ENCODE data around the gene ZNF780A. TPM values are rescaled to one million over a fixed set of nuclear protein-coding genes. Genes with fewer than 3 reads are reported as not detected.
"Not testable (repeated sequence)": the region's sequence is repeated elsewhere in the genome, so short reads cannot be mapped to it uniquely, and the experiment has no call there.

Gene ZNF780A
- total RNA-seq, 1 donor = 3.8 TPM

GRCh38 chr19:40088299-40089047 is 2.3 kb downstream of the ZNF780A start:
- no peak for DNase-seq (ENCODE audit: low read depth in 2 of 3, low spot score in 2 of 3)

GRCh38 chr19:40084948-40085347 is 5.8 kb downstream of the ZNF780A start:
- DNase-seq (ENCODE audit: low read depth in 2 of 3, low spot score in 2 of 3) = no peak

DNA sequence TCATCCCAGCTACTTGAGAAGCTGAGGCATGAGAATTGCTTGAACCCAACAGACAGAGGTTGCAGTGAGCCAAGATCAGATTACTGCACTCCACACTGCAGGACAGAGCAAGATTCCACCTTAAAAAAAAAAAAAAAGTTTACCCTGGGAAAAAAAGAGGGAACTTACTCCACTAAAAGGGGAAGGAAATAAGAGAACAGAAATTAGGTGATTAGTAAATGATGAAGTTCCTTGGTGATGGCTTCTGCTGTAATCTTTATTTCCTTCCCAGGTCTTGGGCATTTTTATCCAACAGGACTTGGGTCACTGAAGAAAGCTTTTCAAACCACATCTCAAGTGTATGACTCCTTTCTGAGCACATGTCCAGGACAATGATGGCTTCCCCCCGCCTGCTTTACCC is 9.3 kb downstream of the ZNF780A start:
- no peak for DNase-seq (ENCODE audit: low read depth in 2 of 3, low spot score in 2 of 3)

DNA sequence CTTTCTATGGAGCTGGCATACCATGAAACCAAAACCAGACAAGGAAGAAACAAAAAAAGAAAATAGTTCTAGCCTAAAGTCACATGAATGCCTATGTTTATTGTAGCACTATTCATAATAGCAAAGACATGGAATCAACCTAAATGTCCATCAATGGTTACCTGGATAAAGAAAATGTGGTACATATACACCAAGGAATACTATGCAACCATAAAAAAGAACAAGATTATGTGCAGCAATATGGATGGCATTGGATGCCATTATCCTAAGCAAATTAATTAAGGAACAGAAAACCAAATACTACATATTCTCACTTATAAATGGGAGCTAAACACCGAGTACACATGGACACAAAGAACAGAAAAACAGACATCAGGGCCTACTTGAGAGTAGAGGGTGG is 10.5 kb downstream of the ZNF780A start:
- DNase-seq (ENCODE audit: low read depth in 2 of 3, low spot score in 2 of 3) = no peak

DNA sequence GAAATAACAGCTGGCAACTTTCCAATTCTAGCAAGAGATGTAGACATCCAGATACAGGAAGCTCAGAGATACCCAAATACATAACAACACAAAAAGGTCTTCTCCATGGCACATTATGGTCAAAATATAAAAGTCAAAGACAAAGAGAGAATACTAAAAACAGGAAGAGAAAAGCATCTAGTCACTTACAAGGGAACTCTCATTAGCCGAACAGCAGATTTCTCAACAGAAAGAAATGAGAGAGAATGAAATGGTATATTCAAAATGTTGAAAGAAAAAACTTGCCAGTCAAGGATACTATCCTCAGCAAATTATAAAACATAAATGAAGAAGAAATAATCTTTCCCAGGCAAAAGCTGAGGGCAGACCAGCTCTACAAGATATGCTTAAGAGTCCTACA is 12.4 kb downstream of the ZNF780A start:
- DNase-seq (ENCODE audit: low read depth in 2 of 3, low spot score in 2 of 3) = peak in 1 of 3 donors; percentile 32

- DNase-seq (ENCODE audit: low read depth in 2 of 3, low spot score in 2 of 3) = no peak
Measured at GRCh38 chr19:40070058-40070457, 20.7 kb downstream of the ZNF780A start.

GRCh38 chr19:40059624-40060023 is 31.1 kb downstream of the ZNF780A start:
- no peak for DNase-seq (ENCODE audit: low read depth in 2 of 3, low spot score in 2 of 3)

DNA sequence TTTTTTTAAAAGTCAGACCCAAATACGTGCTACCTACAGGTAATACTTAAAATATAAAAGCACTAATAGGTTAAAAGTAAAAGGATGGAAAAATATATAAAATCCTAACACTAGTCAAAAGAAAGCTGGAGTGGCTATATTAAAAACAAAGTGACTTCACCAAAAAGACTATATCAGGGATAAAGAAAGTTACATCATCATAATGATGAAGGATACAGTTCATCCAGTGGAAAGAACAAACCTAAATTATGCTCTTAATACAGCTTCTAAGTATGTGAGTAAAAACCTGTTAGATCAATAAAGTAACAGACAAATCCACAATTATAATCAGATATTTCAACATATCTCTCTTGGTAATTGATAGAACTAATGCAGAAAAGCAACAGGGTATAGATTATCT is 33.6 kb downstream of the ZNF780A start:
- DNase-seq (ENCODE audit: low read depth in 2 of 3, low spot score in 2 of 3) = no peak

GRCh38 chr19:40056505-40056904 is 34.2 kb downstream of the ZNF780A start:
- no peak for DNase-seq (ENCODE audit: low read depth in 2 of 3, low spot score in 2 of 3)

- peak; percentile 47 to 72 (median 71) for DNase-seq (ENCODE audit: low read depth in 2 of 3, low spot score in 2 of 3)
Measured at GRCh38 chr19:40055832-40056504, 34.8 kb downstream of the ZNF780A start, which contains the start of gene ZNF780B. TSS of gene ZNF780B (minus strand) at chr19:40056231. CDS start at chr19:40050332, 5,899 bp downstream.

DNA sequence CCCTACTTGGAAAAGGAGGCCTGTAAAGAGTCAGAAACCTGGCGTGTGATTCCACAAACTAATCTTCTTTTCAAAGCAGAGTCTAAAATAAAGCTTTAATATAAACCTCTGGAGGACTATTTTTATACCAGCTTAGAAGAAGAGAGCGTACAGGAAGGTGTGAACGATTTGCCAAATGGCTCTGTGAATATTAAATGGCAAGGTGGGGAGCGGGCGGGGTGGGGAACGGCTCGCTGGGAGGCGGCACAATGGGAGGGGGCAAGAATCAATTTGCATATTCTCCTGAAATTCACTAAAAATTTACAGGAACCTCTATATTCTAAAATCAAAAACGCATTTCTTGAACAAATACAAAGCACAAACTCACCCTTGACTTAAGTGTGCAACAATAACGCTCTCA is 35.7 kb downstream of the ZNF780A start:
- no peak for DNase-seq (ENCODE audit: low read depth in 2 of 3, low spot score in 2 of 3)

- no peak for DNase-seq (ENCODE audit: low read depth in 2 of 3, low spot score in 2 of 3)
Measured at GRCh38 chr19:40054632-40055031, 36.1 kb downstream of the ZNF780A start.

GRCh38 chr19:40053491-40053890 is 37.3 kb downstream of the ZNF780A start:
- DNase-seq (ENCODE audit: low read depth in 2 of 3, low spot score in 2 of 3) = no peak

GRCh38 chr19:40041718-40042117 is 49.0 kb downstream of the ZNF780A start:
- not testable (repeated sequence) for DNase-seq (ENCODE audit: low read depth in 2 of 3, low spot score in 2 of 3)

DNA sequence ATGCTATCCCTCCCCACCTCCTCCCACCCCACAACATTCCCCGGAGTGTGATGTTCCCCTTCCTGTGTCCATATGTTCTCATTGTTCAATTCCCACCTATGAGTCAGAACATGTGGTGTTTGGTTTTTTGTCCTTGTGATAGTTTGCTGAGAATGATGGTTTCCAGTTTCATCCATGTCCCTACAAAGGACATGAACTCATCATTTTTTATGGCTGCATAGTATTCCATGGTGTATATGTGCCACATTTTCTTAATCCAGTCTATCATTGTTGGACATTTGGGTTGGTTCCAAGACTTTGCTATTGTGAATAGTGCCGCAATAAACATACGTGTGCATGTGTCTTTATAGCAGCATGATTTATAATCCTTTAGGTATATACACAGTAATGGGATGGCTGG is 52.7 kb downstream of the ZNF780A start:
- not testable (repeated sequence) for DNase-seq (ENCODE audit: low read depth in 2 of 3, low spot score in 2 of 3)

DNA sequence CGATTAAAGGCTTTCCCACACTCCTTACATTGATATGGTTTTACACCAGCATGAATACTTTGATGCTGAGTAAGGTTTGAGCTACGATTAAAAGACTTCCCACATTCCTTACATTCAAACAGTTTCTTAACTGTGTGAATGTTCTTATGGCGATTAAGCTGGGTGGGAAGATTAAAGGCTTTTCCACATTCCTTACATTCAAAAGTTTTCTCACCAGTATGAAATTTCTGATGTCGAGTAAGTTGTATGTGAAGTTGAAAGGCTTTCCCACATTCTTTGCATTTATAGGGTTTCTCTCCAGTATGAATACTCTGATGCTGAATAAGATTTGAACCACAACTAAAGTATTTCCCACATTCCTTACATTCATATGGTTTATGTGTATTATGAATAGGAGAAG is 54.7 kb downstream of the ZNF780A start:
- DNase-seq (ENCODE audit: low read depth in 2 of 3, low spot score in 2 of 3) = no peak

- no peak for DNase-seq (ENCODE audit: low read depth in 2 of 3, low spot score in 2 of 3)
Measured at GRCh38 chr19:40033989-40034560, 56.7 kb downstream of the ZNF780A start.

- no peak for DNase-seq (ENCODE audit: low read depth in 2 of 3, low spot score in 2 of 3)
Measured at GRCh38 chr19:40026597-40026970, 64.2 kb downstream of the ZNF780A start.

GRCh38 chr19:40025938-40026596 is 64.7 kb downstream of the ZNF780A start:
- no peak for DNase-seq (ENCODE audit: low read depth in 2 of 3, low spot score in 2 of 3)

DNA sequence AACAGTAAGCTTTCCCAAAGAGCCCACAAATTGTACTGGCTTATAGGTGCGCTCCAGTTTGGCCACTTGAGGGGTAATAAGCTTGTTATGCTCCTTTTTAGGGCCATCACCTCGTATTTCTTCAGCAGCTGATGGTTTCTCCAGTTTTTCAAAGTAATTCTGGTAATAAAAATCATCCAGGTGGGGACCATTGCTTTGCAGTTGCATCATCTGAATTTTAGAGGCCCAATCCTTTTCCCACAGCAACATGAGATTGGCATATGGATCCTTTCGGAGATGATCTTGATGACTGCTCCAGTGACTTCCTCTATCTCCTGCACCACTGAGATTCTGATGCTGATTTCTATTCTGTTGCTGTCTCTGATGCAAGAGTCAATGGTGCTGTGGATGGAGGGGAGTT is 66.8 kb downstream of the ZNF780A start:
- DNase-seq (ENCODE audit: low read depth in 2 of 3, low spot score in 2 of 3) = no peak

All from hematopoietic multipotent progenitor cell (in vitro differentiated cells).